Skeletal muscle satellite cell (primary cell): ENCODE results near the gene ADAM15.

Source experiments
- H3K27me3 ChIP-seq: 2 replicates; pipeline ENCODE4 v1.7.0; 2013; ENCODE audit warnings: low read length; ENCODE audit not compliant: control insufficient read depth, insufficient read depth
- H3K36me3 ChIP-seq: 2 replicates; pipeline ENCODE4 v1.7.0; 2013; ENCODE audit warnings: mild to moderate bottlenecking, control low read depth, low read length; ENCODE audit not compliant: insufficient read depth
- H3K4me1 ChIP-seq: 2 replicates; pipeline ENCODE4 v1.7.0; 2013; ENCODE audit warnings: low read length; ENCODE audit not compliant: control insufficient read depth, insufficient read depth
- H3K4me2 ChIP-seq: 2 replicates; pipeline ENCODE4 v1.7.0; 2013; ENCODE audit warnings: mild to moderate bottlenecking, low read length
- H3K4me3 ChIP-seq: 2 replicates; pipeline ENCODE4 v1.7.0; 2013; ENCODE audit warnings: low read length
- H3K9ac ChIP-seq: 2 replicates; pipeline ENCODE4 v1.7.0; 2013; ENCODE audit warnings: mild to moderate bottlenecking, low read depth, low read length, moderate library complexity
- H3K9me3 ChIP-seq: replicated peaks from 2 replicates; pipeline ENCODE4 v1.7.0; 2013; ENCODE audit warnings: mild to moderate bottlenecking, control low read depth, low read length

ADAM15 gene

GRCh38 chr1:155091071-155092051 is 40.2 kb downstream of the ADAM15 start:
- no peaks in the 10 kb centered on the region for H3K36me3 ChIP-seq
- H3K9me3 ChIP-seq = no peaks in the 10 kb centered on the region
- H3K9ac ChIP-seq = no peak overlapping the region
- H3K27me3 ChIP-seq = peaks cover 35% of the 10 kb centered on the region
- H3K4me2 ChIP-seq = peak overlapping the region; percentile 46
- H3K4me3 ChIP-seq = no peak overlapping the region
- H3K4me1 ChIP-seq = peaks cover 5% of the 10 kb centered on the region

GRCh38 chr1:155092131-155092530 is 41.0 kb downstream of the ADAM15 start:
- H3K27me3 ChIP-seq = peaks cover 37% of the 10 kb centered on the region
- no peak overlapping the region for H3K4me3 ChIP-seq
- H3K36me3 ChIP-seq = no peaks in the 10 kb centered on the region
- H3K4me2 ChIP-seq = no peak overlapping the region
- peaks cover 5% of the 10 kb centered on the region for H3K4me1 ChIP-seq
- H3K9ac ChIP-seq = no peak overlapping the region
- H3K9me3 ChIP-seq = no peaks in the 10 kb centered on the region

- H3K36me3 ChIP-seq = no peaks in the 10 kb centered on the region
- H3K9me3 ChIP-seq = no peaks in the 10 kb centered on the region
- no peak overlapping the region for H3K4me3 ChIP-seq
- H3K27me3 ChIP-seq = peaks cover 39% of the 10 kb centered on the region
- H3K9ac ChIP-seq = no peak overlapping the region
- peaks cover 5% of the 10 kb centered on the region for H3K4me1 ChIP-seq
- no peak overlapping the region for H3K4me2 ChIP-seq
These were observed 41.5 kb downstream of the ADAM15 start for GRCh38 chr1:155092641-155093040.

GRCh38 chr1:155093911-155094621 is 43.0 kb downstream of the ADAM15 start:
- no peaks in the 10 kb centered on the region for H3K36me3 ChIP-seq
- no peak overlapping the region for H3K4me2 ChIP-seq
- no peak overlapping the region for H3K4me3 ChIP-seq
- peaks cover 33% of the 10 kb centered on the region for H3K27me3 ChIP-seq
- H3K4me1 ChIP-seq = peaks cover 5% of the 10 kb centered on the region
- H3K9me3 ChIP-seq = no peaks in the 10 kb centered on the region
- H3K9ac ChIP-seq = no peak overlapping the region

GRCh38 chr1:155094622-155094948 is 43.5 kb downstream of the ADAM15 start:
- peaks cover 5% of the 10 kb centered on the region for H3K4me1 ChIP-seq
- no peak overlapping the region for H3K4me2 ChIP-seq
- H3K9me3 ChIP-seq = no peaks in the 10 kb centered on the region
- H3K4me3 ChIP-seq = no peak overlapping the region
- H3K27me3 ChIP-seq = peaks cover 33% of the 10 kb centered on the region
- H3K36me3 ChIP-seq = no peaks in the 10 kb centered on the region
- no peak overlapping the region for H3K9ac ChIP-seq

- Histone ChIP-seq H3K9me3 (no peaks in the 10 kb centered on the region), H3K4me3 (no peak overlapping the region), H3K36me3 (no peaks in the 10 kb centered on the region), H3K4me2 (no peak overlapping the region), H3K4me1 (no peaks in the 10 kb centered on the region), H3K27me3 (peaks cover 34% of the 10 kb centered on the region), H3K9ac (no peak overlapping the region)
These were observed 48.2 kb downstream of the ADAM15 start for GRCh38 chr1:155099331-155099730.

GRCh38 chr1:155103325-155103724 is 52.2 kb downstream of the ADAM15 start:
- no peak overlapping the region for H3K9ac ChIP-seq
- no peaks in the 10 kb centered on the region for H3K36me3 ChIP-seq
- H3K4me1 ChIP-seq = no peaks in the 10 kb centered on the region
- no peak overlapping the region for H3K4me2 ChIP-seq
- no peaks in the 10 kb centered on the region for H3K9me3 ChIP-seq
- no peak overlapping the region for H3K4me3 ChIP-seq
- H3K27me3 ChIP-seq = peaks cover 36% of the 10 kb centered on the region

GRCh38 chr1:155104605-155105534 is 53.8 kb downstream of the ADAM15 start:
- H3K4me2 ChIP-seq = no peak overlapping the region
- H3K9ac ChIP-seq = no peak overlapping the region
- no peaks in the 10 kb centered on the region for H3K4me1 ChIP-seq
- no peaks in the 10 kb centered on the region for H3K9me3 ChIP-seq
- no peaks in the 10 kb centered on the region for H3K36me3 ChIP-seq
- H3K4me3 ChIP-seq = no peak overlapping the region
- peaks cover 40% of the 10 kb centered on the region for H3K27me3 ChIP-seq

- no peak overlapping the region for H3K4me3 ChIP-seq
- no peaks in the 10 kb centered on the region for H3K36me3 ChIP-seq
- H3K9ac ChIP-seq = no peak overlapping the region
- no peaks in the 10 kb centered on the region for H3K9me3 ChIP-seq
- H3K4me1 ChIP-seq = no peaks in the 10 kb centered on the region
- H3K4me2 ChIP-seq = no peak overlapping the region
- H3K27me3 ChIP-seq = peaks cover 44% of the 10 kb centered on the region
These were observed 54.5 kb downstream of the ADAM15 start for GRCh38 chr1:155105604-155106011.

- H3K4me3 ChIP-seq = no peak overlapping the region
- no peaks in the 10 kb centered on the region for H3K9me3 ChIP-seq
- H3K27me3 ChIP-seq = peaks cover 48% of the 10 kb centered on the region
- no peaks in the 10 kb centered on the region for H3K4me1 ChIP-seq
- H3K9ac ChIP-seq = no peak overlapping the region
- no peak overlapping the region for H3K4me2 ChIP-seq
- no peaks in the 10 kb centered on the region for H3K36me3 ChIP-seq
These were observed 55.7 kb downstream of the ADAM15 start for GRCh38 chr1:155106862-155107261.
